GM12873 (cell line): ENCODE measurements around the gene TMEM53.

ENCODE experiments used
- TF ChIP-seq, protein P1 (sequence below): IDR thresholded peaks from 2 replicates; pipeline ENCODE4 v1.5.1; 2012; ENCODE audit warnings: low read depth, mild to moderate bottlenecking, moderate library complexity, low read length, control low read depth; ENCODE audit not compliant: insufficient read depth; ENCODE audit errors: missing control alignments

The TMEM53 gene

DNA sequence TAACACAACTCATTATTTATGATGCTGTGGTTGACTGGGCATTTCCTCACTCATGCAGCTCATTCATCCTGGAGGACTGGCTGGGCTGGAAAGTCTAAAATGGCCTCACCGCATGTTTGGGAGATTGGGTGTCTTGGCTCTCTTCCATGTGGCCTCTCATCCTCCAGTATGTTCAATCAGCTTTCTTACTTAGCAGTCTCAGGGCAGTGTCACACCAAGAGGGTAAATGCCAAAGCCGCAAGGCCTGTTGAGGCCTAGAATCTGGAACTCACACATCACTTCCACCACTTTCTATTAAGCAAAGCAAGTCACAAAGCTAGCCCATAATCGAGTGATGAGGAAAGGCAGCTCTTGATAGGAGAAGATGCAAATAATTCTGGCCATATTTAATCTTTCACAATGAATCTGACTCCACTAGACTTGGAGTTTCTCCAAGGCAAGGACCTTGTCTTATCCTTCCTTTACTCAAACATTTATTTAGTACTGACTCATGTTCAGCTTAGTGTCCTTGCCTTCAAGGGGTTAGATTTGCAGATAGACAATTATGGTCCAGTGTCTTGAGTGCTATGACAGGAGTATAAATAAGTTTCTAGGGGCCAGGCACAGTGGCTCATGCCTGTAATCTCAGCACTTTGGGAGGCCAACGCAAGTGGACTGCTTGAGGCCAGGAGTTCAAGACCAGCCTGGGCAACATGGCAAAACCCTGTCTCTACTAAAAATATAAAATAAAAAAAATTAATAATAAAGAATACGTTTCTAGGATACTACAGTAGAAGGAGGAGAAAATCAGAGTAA lies 45.1 kb downstream of the TMEM53 start:
- TF ChIP-seq, protein P1, sequence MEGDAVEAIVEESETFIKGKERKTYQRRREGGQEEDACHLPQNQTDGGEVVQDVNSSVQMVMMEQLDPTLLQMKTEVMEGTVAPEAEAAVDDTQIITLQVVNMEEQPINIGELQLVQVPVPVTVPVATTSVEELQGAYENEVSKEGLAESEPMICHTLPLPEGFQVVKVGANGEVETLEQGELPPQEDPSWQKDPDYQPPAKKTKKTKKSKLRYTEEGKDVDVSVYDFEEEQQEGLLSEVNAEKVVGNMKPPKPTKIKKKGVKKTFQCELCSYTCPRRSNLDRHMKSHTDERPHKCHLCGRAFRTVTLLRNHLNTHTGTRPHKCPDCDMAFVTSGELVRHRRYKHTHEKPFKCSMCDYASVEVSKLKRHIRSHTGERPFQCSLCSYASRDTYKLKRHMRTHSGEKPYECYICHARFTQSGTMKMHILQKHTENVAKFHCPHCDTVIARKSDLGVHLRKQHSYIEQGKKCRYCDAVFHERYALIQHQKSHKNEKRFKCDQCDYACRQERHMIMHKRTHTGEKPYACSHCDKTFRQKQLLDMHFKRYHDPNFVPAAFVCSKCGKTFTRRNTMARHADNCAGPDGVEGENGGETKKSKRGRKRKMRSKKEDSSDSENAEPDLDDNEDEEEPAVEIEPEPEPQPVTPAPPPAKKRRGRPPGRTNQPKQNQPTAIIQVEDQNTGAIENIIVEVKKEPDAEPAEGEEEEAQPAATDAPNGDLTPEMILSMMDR = no peak

DNA sequence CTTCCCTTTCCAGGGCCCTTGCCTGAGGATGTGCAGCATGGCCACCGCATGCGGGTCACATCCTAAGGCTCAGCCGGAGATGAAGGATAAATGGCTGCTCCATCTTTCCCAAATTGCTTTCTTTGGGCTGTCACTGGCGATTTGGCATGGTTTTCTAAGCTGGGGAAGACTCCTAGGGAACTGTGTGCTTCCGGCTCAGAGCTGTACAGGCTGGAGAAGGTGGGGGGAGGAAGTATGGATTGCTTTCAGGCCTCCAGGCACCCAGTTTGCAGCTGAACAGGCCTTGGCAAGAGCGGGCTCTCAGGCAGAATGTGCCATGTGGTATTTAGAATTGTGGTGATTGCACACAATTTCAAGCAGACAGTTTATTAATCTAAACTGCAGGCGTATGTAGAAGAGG lies 48.9 kb downstream of the TMEM53 start:
- TF ChIP-seq, protein P1 = no peak

DNA sequence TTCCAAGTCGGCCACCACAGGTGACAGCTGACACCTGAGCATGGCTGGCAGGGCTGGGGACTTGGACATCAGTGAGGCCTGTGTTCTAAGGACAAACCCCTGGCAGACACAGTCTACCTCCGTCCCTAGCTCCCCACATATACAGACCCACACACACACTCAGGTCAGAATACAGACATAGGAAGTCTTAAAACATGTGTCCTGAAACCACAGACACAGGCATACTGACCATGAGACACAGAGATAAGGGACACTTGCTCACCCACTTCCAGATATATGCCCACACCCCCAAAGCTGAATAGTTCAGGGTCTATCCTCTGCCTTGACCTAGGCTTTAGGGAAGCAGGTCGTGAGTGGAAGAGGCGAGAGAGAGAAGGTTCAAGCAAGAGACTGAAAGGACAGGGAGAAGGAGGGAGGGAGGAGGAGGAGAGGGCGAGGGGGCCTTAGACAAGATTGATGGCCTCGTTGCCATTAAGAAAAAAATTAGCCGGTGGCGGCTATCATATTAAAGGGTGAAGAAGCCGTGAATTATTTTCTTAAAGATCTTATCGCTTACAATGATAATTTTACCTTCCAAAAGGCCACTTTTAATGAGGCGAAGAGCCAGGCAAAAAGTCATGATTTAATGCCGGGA lies 49.9 kb downstream of the TMEM53 start:
- TF ChIP-seq, protein P1 = no peak

DNA sequence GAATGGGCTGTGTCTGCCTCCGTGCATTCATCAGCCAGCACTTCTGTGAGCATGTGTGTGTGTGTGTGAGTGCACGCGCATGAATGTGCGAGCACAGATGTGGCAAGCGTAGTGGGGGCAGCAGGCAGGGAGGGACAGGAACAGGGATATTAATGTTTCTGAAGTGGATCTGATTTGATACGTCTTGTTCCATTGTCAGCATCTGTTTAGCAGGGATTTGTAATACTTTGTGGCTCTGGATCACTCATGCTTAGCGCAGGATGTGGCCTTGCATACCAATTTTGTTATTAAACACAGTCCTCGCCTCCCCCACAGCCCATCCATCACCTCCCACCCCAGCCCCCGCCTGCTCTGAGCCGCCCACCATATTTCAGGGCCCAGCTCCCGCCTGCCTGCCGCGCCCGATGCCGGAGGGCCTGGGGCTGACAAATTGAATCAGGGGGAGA lies 52.4 kb downstream of the TMEM53 start:
- TF ChIP-seq, protein P1 = no peak

DNA sequence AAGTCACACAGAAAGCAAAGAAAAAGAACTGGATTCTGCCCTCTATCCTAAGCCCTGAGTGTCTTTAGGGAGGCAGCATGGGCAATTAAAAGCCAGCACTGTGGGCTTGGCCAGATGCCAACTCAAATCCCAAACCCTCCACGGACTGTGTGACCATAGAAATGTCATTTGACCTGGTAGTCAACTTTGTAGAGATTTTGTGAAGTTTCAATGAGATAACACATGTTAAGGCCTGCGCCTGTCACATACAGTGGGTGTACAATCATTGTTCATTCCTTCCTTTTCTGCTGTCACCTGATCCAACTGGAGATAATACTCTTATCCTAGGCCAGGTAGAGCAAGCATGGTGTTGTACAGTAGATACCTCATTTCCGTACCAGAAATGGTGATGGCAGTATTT lies 54.2 kb downstream of the TMEM53 start:
- TF ChIP-seq, protein P1 = no peak

DNA sequence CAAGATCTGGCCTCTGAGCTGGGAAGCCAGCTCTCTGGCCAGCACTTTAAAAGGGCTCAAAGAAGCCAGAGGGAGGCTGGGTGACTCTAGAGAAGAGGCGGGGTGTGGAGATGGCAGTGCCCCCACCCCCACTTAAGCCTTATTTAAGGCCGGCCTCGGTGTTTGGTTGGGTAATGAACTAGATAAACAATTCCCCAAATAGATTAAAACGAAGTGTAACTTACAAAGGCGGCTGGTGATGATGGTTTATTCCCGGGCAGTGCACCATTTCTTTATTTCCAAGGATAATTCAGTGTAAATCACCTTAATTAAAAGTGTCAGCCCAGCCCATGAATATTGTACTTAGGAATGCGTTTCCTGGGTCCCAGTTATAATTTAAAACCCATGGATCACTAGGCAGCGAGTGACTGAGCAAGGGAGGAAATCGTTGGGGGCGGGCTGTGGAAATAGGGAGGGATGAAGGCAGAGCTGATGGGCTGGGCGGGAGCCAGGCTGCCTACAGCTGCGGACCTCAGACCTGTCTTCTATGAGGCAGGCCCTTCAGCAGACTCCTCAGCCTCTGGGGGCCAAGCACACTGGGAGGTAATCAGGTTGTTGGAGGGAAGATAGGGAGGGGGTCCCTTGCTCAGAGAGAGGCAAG lies 54.9 kb downstream of the TMEM53 start:
- TF ChIP-seq, protein P1 = no peak

DNA sequence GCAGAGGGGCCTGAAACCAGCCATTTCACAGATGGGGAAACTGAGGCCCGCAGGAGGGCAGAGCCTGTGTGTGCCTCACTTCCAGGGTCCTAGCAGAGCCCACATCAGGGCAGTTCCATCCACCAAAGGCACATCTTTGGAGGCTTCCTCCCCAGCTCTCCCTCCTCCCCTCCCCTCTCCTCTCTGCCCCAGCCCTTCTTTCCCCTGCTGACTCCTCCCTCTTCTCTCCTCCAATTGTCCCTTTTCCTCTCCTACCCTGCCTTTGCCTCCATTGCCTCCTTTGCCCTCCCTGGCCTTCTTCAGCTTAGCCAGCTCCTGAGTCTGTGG lies 56.6 kb downstream of the TMEM53 start:
- TF ChIP-seq, protein P1 = no peak
